Esophagus muscularis mucosa (tissue), 4 donors: ENCODE measurements around the gene SNRPE. TPM values are rescaled to one million over a fixed set of nuclear protein-coding genes. Genes with fewer than 3 reads are reported as not detected.
"Not testable (repeated sequence)": the region's sequence is repeated elsewhere in the genome, so short reads cannot be mapped to it uniquely, and the experiment has no call there.

Experiments used
- DNase-seq: peaks from one replicate; pipeline ENCODE4 v3.0.0-alpha.2; 2017; ENCODE audit errors: extremely low spot score
- H3K27ac ChIP-seq, 4 donors: fragments of 200-600 bp; sonication (generic); replicated peaks in 1 of 4; 1 replicate in 3 of 4; 2 replicates in 1 of 4; pipeline ENCODE4 v1.5.1; 2016 to 2019; ENCODE audit warnings: mild to moderate bottlenecking in 1 of 4
- H3K27me3 ChIP-seq, 4 donors: fragments of 200-600 bp; sonication (generic); one replicate each; pipeline versions ENCODE4 v1.5.1 to v1.6.0; 2016 to 2019
- H3K36me3 ChIP-seq, 4 donors: fragments of 200-600 bp; sonication (generic); one replicate each; pipeline ENCODE4 v1.5.1; 2016 to 2019
- H3K4me1 ChIP-seq, 4 donors: fragments of 200-600 bp; sonication (generic); one replicate each; pipeline ENCODE4 v1.5.1; 2016 to 2019
- H3K4me3 ChIP-seq, 4 donors: fragments of 200-600 bp; sonication (generic); 1 replicate in 2 of 4; 2 replicates in 2 of 4; pipeline ENCODE4 v1.5.1; 2016 to 2019; ENCODE audit warnings: mild to moderate bottlenecking in 4 of 4, moderate library complexity in 1 of 4
- H3K9me3 ChIP-seq, 4 donors: fragments of 200-600 bp; sonication (generic); 1 replicate in 3 of 4; 2 replicates in 1 of 4; pipeline ENCODE4 v1.5.1; 2016 to 2019
- CTCF ChIP-seq, 3 experiments: fragments of 200-600 bp in 2 of 3; fragments of 450-650 bp in 1 of 3; sonication (generic) in 2 of 3; IDR thresholded peaks; one replicate each; pipeline ENCODE4 v1.5.1; 2017 to 2019; ENCODE audit warnings: antibody characterized with exemption in 3 of 3, mild to moderate bottlenecking in 2 of 3, moderate library complexity in 1 of 3
- EP300 ChIP-seq: sonication (generic); formaldehyde crosslinking; IDR thresholded peaks from one replicate; pipeline ENCODE4 v1.6.1; 2017; ENCODE audit warnings: antibody characterized with exemption
- POLR2A ChIP-seq: fragments of 450-650 bp; IDR thresholded peaks from one replicate; pipeline ENCODE4 v1.6.1; 2017; ENCODE audit warnings: antibody characterized with exemption, moderate library complexity, mild to moderate bottlenecking, low read depth
- POLR2AphosphoS5 ChIP-seq, 2 donors: sonication (generic); formaldehyde crosslinking; IDR thresholded peaks; one replicate each; pipeline ENCODE4 v1.6.1; 2017; ENCODE audit warnings: antibody characterized with exemption in 2 of 2
- WGBS: methylation state at CpG from one replicate; pipeline ENCODE4 v1.1.5; 2018; 5-methylcytosine and 5-hydroxymethylcytosine counted together
- intact Hi-C: fragments of 100-400 bp; cut with DNase I; formaldehyde crosslinking; loops from one replicate; pipeline ENCODE4 v1.15.1; 2023
- total RNA-seq, 4 donors: library from RNA; depleted of rRNA; stranded (reverse); fragments of >200 nt; gene quantifications; one replicate each; pipeline versions ENCODE4 v1.1.0 to v1.2.1, GENCODE V29; 2016

The SNRPE gene
- total RNA-seq, 4 donors from 2014 or later = 19.0 to 45.7 (median 35.1) TPM

GRCh38 chr1:203839081-203839480 is 22.3 kb upstream of the SNRPE start:
- H3K4me3 ChIP-seq = no peak overlapping the region
- DNase-seq = no peak
- peaks cover 53 to 97% (median 87%) of the 10 kb centered on the region in 4 donors for H3K36me3 ChIP-seq
- WGBS = 51% methylated on average over 5 of the region's 5 CpGs
- no peak for TF ChIP-seq CTCF (IDR thresholded peaks at IDR 0.05)
- TF ChIP-seq EP300 = no peak
- TF ChIP-seq POLR2A = no peak
- no peak for TF ChIP-seq POLR2AphosphoS5 (IDR thresholded peaks at IDR 0.05)
- intact Hi-C loops = no loop called here
- H3K9me3 ChIP-seq = no peaks in the 10 kb centered on the region
- peaks cover 0 to 11% (median 5%) of the 10 kb centered on the region in 4 donors for H3K4me1 ChIP-seq
- no peaks in the 10 kb centered on the region for H3K27me3 ChIP-seq
- no peak overlapping the region for H3K27ac ChIP-seq

- no peak for DNase-seq
- Histone ChIP-seq H3K27ac (no peak overlapping the region), H3K36me3 (peaks cover 41 to 97% (median 87%) of the 10 kb centered on the region in 4 donors), H3K4me1 (peaks cover 0 to 11% (median 5%) of the 10 kb centered on the region in 4 donors), H3K4me3 (no peak overlapping the region), H3K27me3 (no peaks in the 10 kb centered on the region), H3K9me3 (no peaks in the 10 kb centered on the region)
- WGBS = 98% methylated on average over 4 of the region's 4 CpGs
- intact Hi-C loops = no loop called here
- TF ChIP-seq POLR2A (no peak), POLR2AphosphoS5 (IDR thresholded peaks at IDR 0.05) (no peak), EP300 (no peak), CTCF (IDR thresholded peaks at IDR 0.05) (no peak)
Observed at GRCh38 chr1:203840208-203840808, 21.1 kb upstream of the SNRPE start.

- H3K9me3 ChIP-seq = no peaks in the 10 kb centered on the region
- H3K4me1 ChIP-seq = peaks cover 0 to 11% (median 5%) of the 10 kb centered on the region in 4 donors
- no peak overlapping the region for H3K4me3 ChIP-seq
- no peak for DNase-seq
- peaks cover 39 to 90% (median 83%) of the 10 kb centered on the region in 4 donors for H3K36me3 ChIP-seq
- 74% methylated on average over 2 of the region's 2 CpGs for WGBS
- intact Hi-C loops = no loop called here
- TF ChIP-seq EP300 (no peak), CTCF (IDR thresholded peaks at IDR 0.05) (no peak), POLR2A (no peak), POLR2AphosphoS5 (IDR thresholded peaks at IDR 0.05) (no peak)
- H3K27ac ChIP-seq = no peak overlapping the region
- no peaks in the 10 kb centered on the region for H3K27me3 ChIP-seq
Observed at GRCh38 chr1:203842559-203842876, 18.9 kb upstream of the SNRPE start.

- no peak for TF ChIP-seq POLR2A
- TF ChIP-seq POLR2AphosphoS5 (IDR thresholded peaks at IDR 0.05) = no peak
- TF ChIP-seq EP300 = no peak
- no peak for TF ChIP-seq CTCF (IDR thresholded peaks at IDR 0.05)
- 83% methylated on average over 1 of the region's 1 CpG for WGBS
- peaks cover 39 to 90% (median 83%) of the 10 kb centered on the region in 4 donors for H3K36me3 ChIP-seq
Observed at GRCh38 chr1:203843435-203843834, 18.0 kb upstream of the SNRPE start.

GRCh38 chr1:203853112-203853511 is 8.3 kb upstream of the SNRPE start:
- H3K27ac ChIP-seq, DNase-seq, H3K4me3 ChIP-seq, H3K4me1 ChIP-seq, intact Hi-C loops, H3K27me3 ChIP-seq, H3K9me3 ChIP-seq: not testable (repeated sequence)
- H3K36me3 ChIP-seq = peaks cover 49 to 89% (median 77%) of the 10 kb centered on the region in 4 donors

More at GRCh38 chr1:203843435-203843834, 18.0 kb upstream of the SNRPE start:
- H3K4me1 ChIP-seq = peaks cover 0 to 10% (median 5%) of the 10 kb centered on the region in 4 donors
- DNase-seq = no peak
- H3K9me3 ChIP-seq = no peaks in the 10 kb centered on the region
- no peaks in the 10 kb centered on the region for H3K27me3 ChIP-seq
- no peak overlapping the region for H3K4me3 ChIP-seq
- intact Hi-C loops = no loop called here
- no peak overlapping the region for H3K27ac ChIP-seq
